Measurements from ENCODE around the gene FDPS. TPM values are rescaled to one million over a fixed set of nuclear protein-coding genes. Genes with fewer than 3 reads are reported as not detected.
"Not testable (repeated sequence)": the region's sequence is repeated elsewhere in the genome, so short reads cannot be mapped to it uniquely, and the experiment has no call there.

Gene FDPS
- total RNA-seq, 1 donor from 2014 or later, result 232 TPM

- no peaks in the 10 kb centered on the region for H3K27me3 Mint-ChIP-seq
- TF ChIP-seq CTCF (IDR thresholded peaks at IDR 0.05; ENCODE audit: unreplicated experiment), result no peak
- no peaks in the 10 kb centered on the region for H3K4me1 Mint-ChIP-seq (ENCODE audit: low read depth)
- H3K36me3 Mint-ChIP-seq (ENCODE audit: insufficient read depth), result no peaks in the 10 kb centered on the region
- H3K27ac Mint-ChIP-seq, result no peak overlapping the region
- no peaks in the 10 kb centered on the region for H3K9me3 Mint-ChIP-seq (ENCODE audit: low read depth)
- H3K4me3 Mint-ChIP-seq (ENCODE audit: low read depth), result no peak overlapping the region
- no peak for DNase-seq (ENCODE audit: low spot score, unreplicated experiment)
Observed at GRCh38 chr1:155285631-155286044, 23.0 kb upstream of the FDPS start.

GRCh38 chr1:155286544-155286943, 22.1 kb upstream of the FDPS start:
- H3K27me3 Mint-ChIP-seq, result no peaks in the 10 kb centered on the region
- H3K4me3 Mint-ChIP-seq (ENCODE audit: low read depth), result no peak overlapping the region
- no peaks in the 10 kb centered on the region for H3K36me3 Mint-ChIP-seq (ENCODE audit: insufficient read depth)
- no peaks in the 10 kb centered on the region for H3K9me3 Mint-ChIP-seq (ENCODE audit: low read depth)
- DNase-seq (ENCODE audit: low spot score, unreplicated experiment), result no peak
- no peak for TF ChIP-seq CTCF (IDR thresholded peaks at IDR 0.05; ENCODE audit: unreplicated experiment)
- H3K4me1 Mint-ChIP-seq (ENCODE audit: low read depth), result no peaks in the 10 kb centered on the region
- H3K27ac Mint-ChIP-seq, result no peak overlapping the region

GRCh38 chr1:155287987-155288543, 20.6 kb upstream of the FDPS start:
- Mint-ChIP-seq H3K4me3 (ENCODE audit: low read depth) (no peak overlapping the region), H3K4me1 (ENCODE audit: low read depth) (no peaks in the 10 kb centered on the region), H3K27ac (no peak overlapping the region), H3K36me3 (ENCODE audit: insufficient read depth) (no peaks in the 10 kb centered on the region), H3K27me3 (no peaks in the 10 kb centered on the region), H3K9me3 (ENCODE audit: low read depth) (no peaks in the 10 kb centered on the region)
- no peak for TF ChIP-seq CTCF (IDR thresholded peaks at IDR 0.05; ENCODE audit: unreplicated experiment)
- DNase-seq (ENCODE audit: low spot score, unreplicated experiment), result no peak

GRCh38 chr1:155291006-155291405, 17.7 kb upstream of the FDPS start:
- H3K9me3 Mint-ChIP-seq (ENCODE audit: low read depth); H3K4me1 Mint-ChIP-seq (ENCODE audit: low read depth); DNase-seq (ENCODE audit: low spot score, unreplicated experiment); H3K27ac Mint-ChIP-seq; H3K4me3 Mint-ChIP-seq (ENCODE audit: low read depth); H3K36me3 Mint-ChIP-seq (ENCODE audit: insufficient read depth): not testable (repeated sequence)
- H3K27me3 Mint-ChIP-seq, result peaks cover 14% of the 10 kb centered on the region

- H3K4me1 Mint-ChIP-seq (ENCODE audit: low read depth), result no peaks in the 10 kb centered on the region
- peaks cover 27% of the 10 kb centered on the region for H3K27me3 Mint-ChIP-seq
- no peak overlapping the region for H3K4me3 Mint-ChIP-seq (ENCODE audit: low read depth)
- H3K9me3 Mint-ChIP-seq (ENCODE audit: low read depth), result no peaks in the 10 kb centered on the region
- no peak overlapping the region for H3K27ac Mint-ChIP-seq
- no peak for TF ChIP-seq CTCF (IDR thresholded peaks at IDR 0.05; ENCODE audit: unreplicated experiment)
- no peak for DNase-seq (ENCODE audit: low spot score, unreplicated experiment)
- H3K36me3 Mint-ChIP-seq (ENCODE audit: insufficient read depth), result no peaks in the 10 kb centered on the region
Observed at GRCh38 chr1:155293086-155293749, 15.4 kb upstream of the FDPS start.
